ENCODE measurements around the gene IQCH.

IQCH gene

DNA sequence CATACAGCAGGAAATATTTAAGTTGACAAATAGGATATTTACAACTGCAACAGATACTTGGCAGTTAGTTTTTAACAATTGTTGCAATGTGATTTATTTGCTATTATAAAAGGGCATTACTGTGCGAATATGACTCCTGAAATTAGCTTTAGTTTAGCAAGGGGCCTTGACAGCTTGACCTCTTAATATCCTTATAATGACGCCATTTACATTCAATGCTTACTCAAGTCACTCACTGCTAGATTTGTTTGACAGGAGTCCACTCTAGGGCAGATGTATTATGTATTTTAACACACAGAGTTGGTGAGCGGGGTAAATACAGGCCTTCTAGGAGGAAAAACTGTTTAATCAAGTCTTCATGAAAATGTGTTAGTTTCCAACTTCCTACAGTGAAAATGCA, 208.3 kb downstream of the IQCH start:
- Histone ChIP-seq H3K36me3 (replicated peaks; ENCODE audit: insufficient read depth, low read length) (no peaks in the 10 kb centered on the region), H2AFZ (ENCODE audit: low read length) (no peak overlapping the region), H3K27ac (ENCODE audit: low read length) (no peak overlapping the region), H3F3A (ENCODE audit: insufficient read depth, low read length) (no peaks in the 10 kb centered on the region), H4K20me1 (ENCODE audit: insufficient read depth, low read length) (no peaks in the 10 kb centered on the region), H3K79me2 (ENCODE audit: low read length) (no peaks in the 10 kb centered on the region), H3K9me3 (replicated peaks; ENCODE audit: insufficient read depth, low read length) (no peaks in the 10 kb centered on the region), H3K27me3 (replicated peaks; ENCODE audit: insufficient read depth, low read length) (no peaks in the 10 kb centered on the region), H3K4me1 (ENCODE audit: low read length) (no peaks in the 10 kb centered on the region), H3K9me2 (replicated peaks; ENCODE audit: insufficient read depth, low read length) (no peaks in the 10 kb centered on the region), H3K9ac (ENCODE audit: low read length) (no peak overlapping the region), H3K4me3 (ENCODE audit: low read length) (no peak overlapping the region), H3K4me2 (ENCODE audit: low read depth, low read length) (no peak overlapping the region)
- TF ChIP-seq EZH2 (optimal IDR thresholded peaks at IDR 0.05; ENCODE audit: low read depth, low read length) = no peak
- TF ChIP-seq, protein P1, sequence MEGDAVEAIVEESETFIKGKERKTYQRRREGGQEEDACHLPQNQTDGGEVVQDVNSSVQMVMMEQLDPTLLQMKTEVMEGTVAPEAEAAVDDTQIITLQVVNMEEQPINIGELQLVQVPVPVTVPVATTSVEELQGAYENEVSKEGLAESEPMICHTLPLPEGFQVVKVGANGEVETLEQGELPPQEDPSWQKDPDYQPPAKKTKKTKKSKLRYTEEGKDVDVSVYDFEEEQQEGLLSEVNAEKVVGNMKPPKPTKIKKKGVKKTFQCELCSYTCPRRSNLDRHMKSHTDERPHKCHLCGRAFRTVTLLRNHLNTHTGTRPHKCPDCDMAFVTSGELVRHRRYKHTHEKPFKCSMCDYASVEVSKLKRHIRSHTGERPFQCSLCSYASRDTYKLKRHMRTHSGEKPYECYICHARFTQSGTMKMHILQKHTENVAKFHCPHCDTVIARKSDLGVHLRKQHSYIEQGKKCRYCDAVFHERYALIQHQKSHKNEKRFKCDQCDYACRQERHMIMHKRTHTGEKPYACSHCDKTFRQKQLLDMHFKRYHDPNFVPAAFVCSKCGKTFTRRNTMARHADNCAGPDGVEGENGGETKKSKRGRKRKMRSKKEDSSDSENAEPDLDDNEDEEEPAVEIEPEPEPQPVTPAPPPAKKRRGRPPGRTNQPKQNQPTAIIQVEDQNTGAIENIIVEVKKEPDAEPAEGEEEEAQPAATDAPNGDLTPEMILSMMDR (IDR thresholded peaks at IDR 0.05; ENCODE audit: low read length) = no peak
- TF ChIP-seq EZH2phosphoT487 (IDR thresholded peaks at IDR 0.05; ENCODE audit: low read length) = no peak
- DNase-seq = no peak

- Histone ChIP-seq H3F3A (ENCODE audit: insufficient read depth, low read length) (no peaks in the 10 kb centered on the region), H3K79me2 (ENCODE audit: low read length) (no peaks in the 10 kb centered on the region), H3K27ac (ENCODE audit: low read length) (no peak overlapping the region), H3K9ac (ENCODE audit: low read length) (no peak overlapping the region), H2AFZ (ENCODE audit: low read length) (no peak overlapping the region), H3K27me3 (replicated peaks; ENCODE audit: insufficient read depth, low read length) (no peaks in the 10 kb centered on the region), H3K9me2 (replicated peaks; ENCODE audit: insufficient read depth, low read length) (no peaks in the 10 kb centered on the region), H3K9me3 (replicated peaks; ENCODE audit: insufficient read depth, low read length) (no peaks in the 10 kb centered on the region), H3K36me3 (replicated peaks; ENCODE audit: insufficient read depth, low read length) (no peaks in the 10 kb centered on the region), H3K4me1 (ENCODE audit: low read length) (no peaks in the 10 kb centered on the region), H3K4me2 (ENCODE audit: low read depth, low read length) (no peak overlapping the region), H4K20me1 (ENCODE audit: insufficient read depth, low read length) (no peaks in the 10 kb centered on the region), H3K4me3 (ENCODE audit: low read length) (no peak overlapping the region)
- no peak for DNase-seq
- TF ChIP-seq, protein P1 (IDR thresholded peaks at IDR 0.05; ENCODE audit: low read length) = no peak
- no peak for TF ChIP-seq EZH2 (optimal IDR thresholded peaks at IDR 0.05; ENCODE audit: low read depth, low read length)
- TF ChIP-seq EZH2phosphoT487 (IDR thresholded peaks at IDR 0.05; ENCODE audit: low read length) = no peak
These were observed 208.9 kb downstream of the IQCH start for GRCh38 chr15:67463488-67463887.

- Histone ChIP-seq H3K27ac (ENCODE audit: low read length) (no peak overlapping the region), H2AFZ (ENCODE audit: low read length) (no peak overlapping the region), H3K9me2 (replicated peaks; ENCODE audit: insufficient read depth, low read length) (no peaks in the 10 kb centered on the region), H3K36me3 (replicated peaks; ENCODE audit: insufficient read depth, low read length) (no peaks in the 10 kb centered on the region), H3K4me2 (ENCODE audit: low read depth, low read length) (no peak overlapping the region), H3K4me1 (ENCODE audit: low read length) (no peaks in the 10 kb centered on the region), H3K27me3 (replicated peaks; ENCODE audit: insufficient read depth, low read length) (no peaks in the 10 kb centered on the region), H3F3A (ENCODE audit: insufficient read depth, low read length) (no peaks in the 10 kb centered on the region), H3K9me3 (replicated peaks; ENCODE audit: insufficient read depth, low read length) (no peaks in the 10 kb centered on the region), H3K4me3 (ENCODE audit: low read length) (no peak overlapping the region), H3K9ac (ENCODE audit: low read length) (no peak overlapping the region), H3K79me2 (ENCODE audit: low read length) (no peaks in the 10 kb centered on the region), H4K20me1 (ENCODE audit: insufficient read depth, low read length) (no peaks in the 10 kb centered on the region)
- TF ChIP-seq EZH2phosphoT487 (IDR thresholded peaks at IDR 0.05; ENCODE audit: low read length) = no peak
- TF ChIP-seq, protein P1 (IDR thresholded peaks at IDR 0.05; ENCODE audit: low read length) = no peak
- TF ChIP-seq EZH2 (optimal IDR thresholded peaks at IDR 0.05; ENCODE audit: low read depth, low read length) = no peak
- DNase-seq = no peak
These were observed 210.8 kb downstream of the IQCH start for GRCh38 chr15:67465196-67465952.
